ENCODE results near the gene GP1BB. TPM values are rescaled to one million over a fixed set of nuclear protein-coding genes. Genes with fewer than 3 reads are reported as not detected.

The GP1BB gene
- total RNA-seq, 4 donors from 2014 or later, result 3.3 to 5.9 (median 4.7) TPM

GRCh38 chr22:19772673-19773469 is 49.5 kb downstream of the GP1BB start:
- Histone ChIP-seq H3K9me3 (no peaks in the 10 kb centered on the region), H3K4me3 (no peak overlapping the region), H3K27ac (peak overlapping the region in 2 of 4 donors; percentile 36 to 57), H3K4me1 (peaks cover 0 to 20% (median 5%) of the 10 kb centered on the region in 4 donors), H3K27me3 (peaks cover 0 to 73% of the 10 kb centered on the region in 2 donors), H3K36me3 (no peaks in the 10 kb centered on the region)
- no peak for DNase-seq (ENCODE audit: low spot score in 2 of 2)
- 43 to 63% methylated on average over 21 to 25 of the region's 25 CpGs for WGBS, 2 donors
- TF ChIP-seq POLR2A (IDR thresholded peaks at IDR 0.05), result no peak
- no peak for TF ChIP-seq CTCF (IDR thresholded peaks at IDR 0.05)
- TF ChIP-seq EP300 (IDR thresholded peaks at IDR 0.05), result peak in 1 of 2 donors; percentile 18

DNA sequence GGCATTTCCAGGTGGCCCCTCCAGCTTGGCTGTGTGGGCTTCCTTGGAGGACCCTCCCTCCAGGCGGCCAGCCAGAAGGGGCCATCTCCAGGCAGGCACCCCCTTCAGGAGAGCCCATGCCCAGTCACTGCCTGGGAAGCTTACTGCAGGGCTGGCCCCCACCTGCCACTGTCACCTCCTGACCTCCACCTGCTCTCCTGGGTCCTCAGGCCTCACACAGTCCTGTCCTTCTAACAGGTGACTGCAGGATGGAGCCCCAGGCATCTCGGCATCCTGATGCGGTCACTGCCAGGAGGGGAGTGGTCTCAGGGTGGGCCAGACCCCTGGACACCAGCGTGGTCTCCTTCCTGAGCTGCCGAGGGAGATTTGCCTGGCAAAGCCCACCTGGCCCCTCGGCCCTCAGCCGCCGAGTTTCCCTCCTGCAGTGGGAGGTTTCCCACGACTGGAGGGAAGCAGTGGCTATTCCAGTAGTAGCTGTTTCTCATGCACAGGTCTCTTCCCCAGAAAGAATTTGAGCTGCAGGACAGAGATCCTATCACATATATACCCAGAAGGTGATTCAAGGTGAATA is 50.2 kb downstream of the GP1BB start:
- peaks cover 0 to 70% of the 10 kb centered on the region in 2 donors for H3K27me3 ChIP-seq
- H3K27ac ChIP-seq, result peak overlapping the region in 2 of 4 donors; percentile 36 to 57
- H3K9me3 ChIP-seq, result no peaks in the 10 kb centered on the region
- peaks cover 0 to 13% (median 5%) of the 10 kb centered on the region in 4 donors for H3K4me1 ChIP-seq
- WGBS, 2 donors, result 67 to 75% methylated on average over 5 to 9 of the region's 9 CpGs
- no peak overlapping the region for H3K4me3 ChIP-seq
- TF ChIP-seq EP300 (IDR thresholded peaks at IDR 0.05) (no peak), POLR2A (IDR thresholded peaks at IDR 0.05) (no peak), CTCF (IDR thresholded peaks at IDR 0.05) (no peak)
- DNase-seq (ENCODE audit: low spot score in 2 of 2), result no peak
- no peaks in the 10 kb centered on the region for H3K36me3 ChIP-seq

Other genes starting within 250 kb of the GP1BB start
- 10 to 100 TPM; 26.9 to 38.1 (median 30.1) TPM for gene UFD1, start 244.3 kb upstream of the GP1BB start, total RNA-seq
- gene CDC45, start 243.6 kb upstream of the GP1BB start, total RNA-seq, result under 1 TPM in 1 of 4 donors, not detected in 3; 0.98 TPM
- gene CLDN5, start 199.1 kb upstream of the GP1BB start, total RNA-seq, result 100 to 1,000 TPM; 102 to 226 (median 170) TPM
- 10 to 100 TPM; 11.4 to 29.1 (median 25.2) TPM for gene SEPTIN5, start 9.0 kb upstream of the GP1BB start, total RNA-seq
- 1 to 10 TPM in 3 of 4 donors, under 1 TPM in 1; 0.42 to 3.6 (median 2.6) TPM for gene TBX1, start 37.2 kb downstream of the GP1BB start, total RNA-seq
- 1 to 10 TPM; 2.9 to 8.1 (median 6.3) TPM for gene GNB1L, start 131.3 kb downstream of the GP1BB start, total RNA-seq
- gene RTL10, start 131.3 kb downstream of the GP1BB start, total RNA-seq, result 10 to 100 TPM; 10.2 to 13.3 (median 11.4) TPM
- 100 to 1,000 TPM; 212 to 306 (median 240) TPM for gene COMT, start 218.2 kb downstream of the GP1BB start, total RNA-seq
- 10 to 100 TPM; 34.8 to 40.6 (median 37.8) TPM for gene TXNRD2, start 218.3 kb downstream of the GP1BB start, total RNA-seq

Data from tibial nerve (tissue), 4 donors.